Measurements from ENCODE around the gene ZNF469.
"Not testable (repeated sequence)": the region's sequence is repeated elsewhere in the genome, so short reads cannot be mapped to it uniquely, and the experiment has no call there.

ZNF469 gene

GRCh38 chr16:88359008-88359407 is 23.8 kb upstream of the ZNF469 start:
- no peak for DNase-seq

GRCh38 chr16:88360401-88360800 is 22.4 kb upstream of the ZNF469 start:
- DNase-seq, result not testable (repeated sequence)

- DNase-seq, result no peak
These were observed 21.8 kb upstream of the ZNF469 start for GRCh38 chr16:88360999-88361398.

- no peak for DNase-seq
These were observed 21.0 kb upstream of the ZNF469 start for GRCh38 chr16:88361775-88362174.

- no peak for DNase-seq
These were observed 19.4 kb upstream of the ZNF469 start for GRCh38 chr16:88363239-88363891.

- DNase-seq, result no peak
These were observed 17.4 kb upstream of the ZNF469 start for GRCh38 chr16:88365244-88365865.

- DNase-seq, result no peak
These were observed 16.6 kb upstream of the ZNF469 start for GRCh38 chr16:88366032-88366703.

GRCh38 chr16:88366704-88367047 is 16.1 kb upstream of the ZNF469 start:
- no peak for DNase-seq

GRCh38 chr16:88367560-88367959 is 15.2 kb upstream of the ZNF469 start:
- no peak for DNase-seq

- DNase-seq, result no peak
These were observed 14.7 kb upstream of the ZNF469 start for GRCh38 chr16:88368036-88368435.

- peak; percentile 75 for DNase-seq
These were observed 13.8 kb upstream of the ZNF469 start for GRCh38 chr16:88368994-88369393.

GRCh38 chr16:88369447-88370008 is 13.2 kb upstream of the ZNF469 start:
- no peak for DNase-seq

GRCh38 chr16:88370365-88370764 is 12.4 kb upstream of the ZNF469 start:
- no peak for DNase-seq

- DNase-seq, result no peak
These were observed 10.2 kb upstream of the ZNF469 start for GRCh38 chr16:88372522-88372921.

- no peak for DNase-seq
These were observed 9.5 kb upstream of the ZNF469 start for GRCh38 chr16:88373211-88373610.

- DNase-seq, result no peak
These were observed 8.7 kb upstream of the ZNF469 start for GRCh38 chr16:88373927-88374492.

- no peak for DNase-seq
These were observed 8.0 kb upstream of the ZNF469 start for GRCh38 chr16:88374736-88375135.

- no peak for DNase-seq
These were observed 7.4 kb upstream of the ZNF469 start for GRCh38 chr16:88375236-88375975.

- peak; percentile 5 for DNase-seq
These were observed 6.5 kb upstream of the ZNF469 start for GRCh38 chr16:88375996-88376834.

GRCh38 chr16:88376835-88377726 is 5.7 kb upstream of the ZNF469 start:
- no peak for DNase-seq

- DNase-seq, result no peak
These were observed 4.8 kb upstream of the ZNF469 start for GRCh38 chr16:88377961-88378360.
